ENCODE results near the gene MFSD2A.
"Not testable (repeated sequence)": the region's sequence is repeated elsewhere in the genome, so short reads cannot be mapped to it uniquely, and the experiment has no call there.

Gene MFSD2A

GRCh38 chr1:40003156-40004093 lies 48.5 kb downstream of the MFSD2A start:
- DNase-seq (ENCODE audit: low read depth in 2 of 2), result no peak

- no peak for DNase-seq (ENCODE audit: low read depth in 2 of 2)
These were observed 49.9 kb downstream of the MFSD2A start for GRCh38 chr1:40004857-40005256.

DNA sequence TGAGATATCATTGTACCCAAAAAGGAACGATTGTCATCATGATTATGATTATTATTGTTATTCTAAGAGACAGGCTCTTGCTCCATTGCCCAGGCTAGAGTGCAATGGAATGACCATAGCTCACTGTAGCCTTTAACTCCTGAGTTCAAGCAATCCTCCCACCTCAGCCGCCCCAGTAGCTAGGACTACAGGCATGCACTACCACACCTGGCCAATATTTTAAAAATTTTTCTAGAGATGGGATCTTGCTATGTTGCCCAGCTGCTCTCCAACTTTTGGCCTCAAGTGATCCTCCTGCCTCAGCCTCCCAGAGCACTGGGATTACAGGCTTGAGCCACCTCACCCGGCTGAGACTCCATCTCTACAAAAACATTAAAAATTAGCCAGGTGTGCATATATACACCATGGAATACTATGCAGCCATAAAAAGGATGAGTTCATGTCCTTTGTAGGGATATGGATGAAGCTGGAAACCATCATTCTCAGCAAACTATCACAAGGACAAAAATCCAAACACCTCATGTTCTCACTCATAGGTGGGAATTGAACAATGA lies 52.6 kb downstream of the MFSD2A start:
- DNase-seq (ENCODE audit: low read depth in 2 of 2), result not testable (repeated sequence)

DNA sequence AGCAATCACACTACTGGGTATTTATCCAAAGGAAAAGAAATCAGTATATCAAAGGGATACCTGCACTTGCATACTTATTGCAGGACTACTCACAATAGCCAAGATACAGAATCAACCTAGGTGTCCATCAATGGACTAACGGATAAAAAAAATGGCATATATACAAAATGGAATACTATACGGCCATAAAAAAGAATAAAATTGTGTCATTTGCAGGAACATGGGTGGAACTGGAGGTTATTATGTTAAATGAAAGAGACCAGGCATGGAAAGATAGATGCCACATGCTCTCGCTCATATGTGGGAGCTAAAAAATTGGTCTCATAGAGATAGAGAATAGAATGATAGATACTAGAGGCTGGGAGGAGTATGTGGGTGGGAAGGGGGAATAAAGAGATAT lies 56.3 kb downstream of the MFSD2A start:
- DNase-seq (ENCODE audit: low read depth in 2 of 2), result no peak

GRCh38 chr1:40014253-40014706 lies 59.3 kb downstream of the MFSD2A start:
- no peak for DNase-seq (ENCODE audit: low read depth in 2 of 2)

DNA sequence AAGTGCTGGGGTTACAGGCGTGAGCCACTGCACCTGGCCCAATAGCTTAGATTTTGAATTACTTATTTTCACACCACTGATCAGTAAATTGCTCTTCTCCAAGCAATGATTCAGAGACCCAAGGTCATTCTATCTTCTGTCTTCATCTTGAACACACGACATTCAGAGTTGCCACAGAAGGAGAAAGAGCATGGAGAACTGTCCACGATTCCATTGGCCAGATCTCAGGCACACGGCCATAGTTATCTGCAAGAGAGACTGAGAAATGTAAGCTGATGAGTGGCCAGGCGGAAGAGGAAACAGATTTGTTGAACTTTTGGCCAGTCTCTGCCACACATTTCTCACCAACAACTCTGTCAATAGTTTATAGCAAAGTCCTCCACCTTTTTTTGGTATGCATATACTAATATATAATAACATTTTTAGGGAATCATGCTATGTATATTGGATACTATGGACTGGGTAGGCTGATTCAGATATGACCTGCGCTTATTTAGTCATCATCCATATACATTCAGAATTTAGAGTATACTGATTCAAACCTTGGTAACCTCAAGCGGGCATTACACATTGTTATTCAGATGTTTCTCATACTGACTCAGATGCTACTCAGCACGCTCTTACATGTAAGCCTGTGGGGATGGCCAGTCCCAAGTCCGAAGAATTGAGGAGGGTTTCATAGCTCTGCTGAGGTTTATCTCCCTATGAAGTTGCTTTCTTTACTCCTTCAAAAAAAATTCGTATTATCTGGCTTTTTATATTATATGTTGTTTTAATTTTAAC lies 60.1 kb downstream of the MFSD2A start:
- no peak for DNase-seq (ENCODE audit: low read depth in 2 of 2)

- no peak for DNase-seq (ENCODE audit: low read depth in 2 of 2)
These were observed 63.1 kb downstream of the MFSD2A start for GRCh38 chr1:40017951-40018575.

All from activated CD4-positive, alpha-beta T cell treated with anti-CD3 and anti-CD28 coated beads for 24 hours (primary cell).